Activated CD4-positive, alpha-beta memory T cell treated with anti-CD3 and anti-CD28 coated beads, Interleukin-2, amount 10 ng/mL, durations not matched to agents 7 days and 5 days (primary cell): ENCODE results near the gene PLEKHA8. TPM values are rescaled to one million over a fixed set of nuclear protein-coding genes. Genes with fewer than 3 reads are reported as not detected.

Experiments used
- CTCF ChIA-PET: fragments of 350-600 bp; sonication (Branson Sonifier 250); formaldehyde crosslinking; loops from one replicate; lab custom pipeline; 2021; ENCODE audit warnings: antibody characterized with exemption, inconsistent platforms; lab: Charles Lee
- POLR2A ChIA-PET: fragments of 350-600 bp; sonication (Branson Sonifier 250); formaldehyde crosslinking; loops from one replicate; lab custom pipeline; 2021; ENCODE audit warnings: antibody characterized with exemption; lab: Charles Lee
- DNase-seq: peaks from one replicate; pipeline ENCODE4 v3.0.0-alpha.2; 2020
- H3K27ac Mint-ChIP-seq: one replicate; pipeline ENCODE4 v1.8.0; 2021; ENCODE audit warnings: mild to moderate bottlenecking, mixed read lengths
- H3K27me3 Mint-ChIP-seq: one replicate; pipeline ENCODE4 v1.8.0; 2021; ENCODE audit warnings: mixed read lengths
- H3K36me3 Mint-ChIP-seq: one replicate; pipeline ENCODE4 v1.8.0; 2021; ENCODE audit warnings: low read depth, mixed read lengths
- H3K4me1 Mint-ChIP-seq: one replicate; pipeline ENCODE4 v1.8.0; 2021; ENCODE audit warnings: mixed read lengths
- H3K4me3 Mint-ChIP-seq: one replicate; pipeline ENCODE4 v1.8.0; 2021; ENCODE audit warnings: mild to moderate bottlenecking, mixed read lengths
- H3K9me3 Mint-ChIP-seq: one replicate; pipeline ENCODE4 v1.8.0; 2021; ENCODE audit warnings: mixed read lengths
- total RNA-seq, 2 experiments: library from RNA; stranded (reverse); gene quantifications; one replicate each; pipeline ENCODE4 v1.2.3, GENCODE V29; 2021

Gene PLEKHA8
- total RNA-seq, 2 experiments from 2014 or later = 10.3 to 10.7 TPM

DNA sequence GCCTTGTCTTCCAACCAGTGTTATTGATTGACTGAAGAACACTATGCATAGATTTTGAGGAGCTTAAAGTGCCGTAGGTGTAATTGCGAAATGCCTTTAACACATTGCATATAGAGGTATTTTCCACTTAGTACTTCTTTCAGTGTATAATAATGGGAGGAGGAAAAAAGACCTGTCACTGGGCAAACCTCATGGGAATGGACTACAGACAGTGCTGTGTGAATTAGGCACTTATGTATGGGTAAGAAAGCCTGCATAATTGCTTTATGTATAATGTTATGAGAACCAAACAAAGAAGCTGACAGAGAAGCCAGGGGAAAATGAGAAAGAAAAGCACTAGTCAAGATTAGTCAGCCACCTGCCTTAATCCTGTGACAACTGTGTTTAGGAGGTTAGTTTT, 26.2 kb upstream of the PLEKHA8 start:
- CTCF ChIA-PET = interaction anchor here (1.2 kb wide), 1 partner anchor 9 kb away, joined by 3 read pairs; no protein-coding TSS in a partner anchor
- Mint-ChIP-seq H3K27ac (no peak overlapping the region), H3K9me3 (no peaks in the 10 kb centered on the region), H3K4me3 (no peak overlapping the region), H3K4me1 (no peaks in the 10 kb centered on the region), H3K36me3 (no peaks in the 10 kb centered on the region), H3K27me3 (peaks cover 24% of the 10 kb centered on the region)
- DNase-seq = no peak
- POLR2A ChIA-PET = no interaction called here

DNA sequence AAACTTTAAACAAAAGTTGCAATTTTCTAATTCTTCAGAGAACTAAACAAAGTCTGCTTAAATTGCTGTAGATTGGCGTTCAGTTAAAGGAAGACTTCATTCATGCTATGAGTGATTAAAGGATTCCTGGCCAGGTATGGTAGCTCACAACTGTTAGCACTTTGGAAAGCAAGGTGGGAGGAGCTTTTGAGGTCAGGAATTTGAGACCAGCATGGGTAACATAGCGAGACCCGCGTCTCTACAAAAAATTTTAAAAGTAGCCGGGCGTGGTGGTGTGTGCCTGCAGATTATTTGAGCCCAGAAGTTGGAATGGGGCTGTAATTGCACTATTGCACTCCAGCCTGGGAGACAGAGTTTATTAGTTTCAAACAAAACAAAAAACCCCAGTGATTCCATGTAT, 25.1 kb upstream of the PLEKHA8 start:
- DNase-seq = no peak
- ChIA-PET POLR2A (no interaction called here), CTCF (no interaction called here)
- Mint-ChIP-seq H3K9me3 (no peaks in the 10 kb centered on the region), H3K36me3 (no peaks in the 10 kb centered on the region), H3K27ac (no peak overlapping the region), H3K27me3 (peaks cover 16% of the 10 kb centered on the region), H3K4me3 (no peak overlapping the region), H3K4me1 (no peaks in the 10 kb centered on the region)

DNA sequence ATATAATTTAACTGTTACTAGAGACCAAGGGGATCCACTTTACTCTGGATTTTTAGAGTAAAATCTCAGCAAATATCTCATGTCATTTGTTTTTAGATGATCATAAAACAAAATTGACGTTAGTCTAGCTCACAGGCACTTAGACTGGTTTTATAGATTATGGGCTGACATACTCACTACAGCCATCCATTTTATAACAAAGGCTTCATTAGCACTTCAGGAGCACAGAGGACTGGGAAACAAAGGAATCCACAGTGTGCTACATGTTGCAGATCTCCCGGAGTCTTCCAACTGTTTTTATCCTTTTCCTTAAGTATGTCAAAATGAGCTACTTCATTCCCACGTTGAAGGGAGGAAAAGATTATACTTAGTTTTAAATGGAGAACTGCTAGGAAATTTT, 22.7 kb upstream of the PLEKHA8 start:
- POLR2A ChIA-PET = no interaction called here
- CTCF ChIA-PET = no interaction called here
- no peak overlapping the region for H3K27ac Mint-ChIP-seq
- no peaks in the 10 kb centered on the region for H3K9me3 Mint-ChIP-seq
- no peak for DNase-seq
- H3K4me3 Mint-ChIP-seq = no peak overlapping the region
- H3K4me1 Mint-ChIP-seq = no peaks in the 10 kb centered on the region
- H3K36me3 Mint-ChIP-seq = no peaks in the 10 kb centered on the region
- peaks cover 5% of the 10 kb centered on the region for H3K27me3 Mint-ChIP-seq

DNA sequence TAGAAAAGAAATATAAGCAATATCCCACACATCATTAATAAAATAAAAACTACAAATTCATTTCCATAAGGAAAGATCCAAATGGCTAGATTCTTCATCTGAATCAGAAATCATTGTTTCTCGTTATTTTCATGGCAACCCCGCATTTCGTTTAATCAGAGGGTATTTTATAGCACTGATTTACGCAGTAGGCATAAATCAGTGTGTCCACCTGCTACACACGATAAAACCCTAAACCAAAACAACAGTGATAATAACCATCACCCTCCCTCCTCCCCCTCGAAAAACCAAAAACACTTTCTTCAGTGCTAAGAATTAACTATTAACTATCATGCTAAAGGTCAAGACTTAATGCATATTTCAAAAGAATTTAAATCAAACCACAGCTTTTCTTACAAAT, 18.2 kb upstream of the PLEKHA8 start:
- POLR2A ChIA-PET = no interaction called here
- CTCF ChIA-PET = no interaction called here
- no peaks in the 10 kb centered on the region for H3K27me3 Mint-ChIP-seq

DNA sequence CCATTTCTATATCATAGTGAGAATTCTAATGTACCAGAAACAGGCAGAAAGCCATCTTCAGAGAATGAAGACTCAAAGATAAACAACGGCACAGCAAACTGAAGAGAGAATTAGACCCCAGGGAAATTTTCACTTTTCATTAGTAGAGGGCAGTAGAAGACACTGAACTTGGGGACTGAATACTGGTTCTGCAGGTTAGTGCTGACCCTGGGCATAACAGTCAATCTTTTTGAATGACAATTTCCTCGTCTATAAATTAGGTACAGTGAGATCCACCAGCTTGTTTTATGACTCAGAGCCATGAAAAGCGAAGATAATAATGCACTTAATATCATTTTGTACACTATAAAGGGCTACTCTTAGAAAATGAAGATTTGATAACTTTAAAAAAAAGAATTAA, 15.5 kb upstream of the PLEKHA8 start:
- no peaks in the 10 kb centered on the region for H3K27me3 Mint-ChIP-seq
- H3K36me3 Mint-ChIP-seq = peaks cover 13% of the 10 kb centered on the region
- CTCF ChIA-PET = no interaction called here

More for the DNA sequence above, 18.2 kb upstream of the PLEKHA8 start:
- no peak overlapping the region for H3K4me3 Mint-ChIP-seq
- DNase-seq = no peak
- no peaks in the 10 kb centered on the region for H3K4me1 Mint-ChIP-seq
- H3K9me3 Mint-ChIP-seq = no peaks in the 10 kb centered on the region
- H3K27ac Mint-ChIP-seq = no peak overlapping the region
- H3K36me3 Mint-ChIP-seq = peaks cover 9% of the 10 kb centered on the region

DNA sequence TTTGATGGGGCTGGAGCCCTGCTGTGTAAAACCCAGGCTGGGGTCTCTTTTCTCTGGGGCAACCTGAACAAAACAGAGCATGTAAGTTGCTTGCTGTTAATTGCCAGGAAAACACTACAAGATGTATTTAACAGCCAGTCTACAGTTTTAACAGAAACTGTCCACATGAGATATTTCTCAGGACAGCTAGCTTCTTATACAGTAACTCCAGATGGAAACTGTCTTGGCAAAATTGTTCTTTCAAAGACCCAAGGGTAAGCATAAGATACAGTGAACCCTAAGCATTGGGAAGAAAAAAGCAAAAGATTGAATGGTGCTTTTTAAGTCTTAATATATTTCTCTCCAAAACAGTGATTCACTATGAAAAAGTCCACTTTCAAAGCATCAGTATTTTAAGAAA, 9.8 kb upstream of the PLEKHA8 start:
- Mint-ChIP-seq H3K4me1 (peaks cover 7% of the 10 kb centered on the region), H3K36me3 (peaks cover 17% of the 10 kb centered on the region), H3K27ac (no peak overlapping the region), H3K4me3 (no peak overlapping the region), H3K27me3 (no peaks in the 10 kb centered on the region), H3K9me3 (no peaks in the 10 kb centered on the region)
- POLR2A ChIA-PET = no interaction called here
- CTCF ChIA-PET = no interaction called here
- no peak for DNase-seq

More for the DNA sequence above, 15.5 kb upstream of the PLEKHA8 start:
- POLR2A ChIA-PET = no interaction called here
- Mint-ChIP-seq H3K4me1 (no peaks in the 10 kb centered on the region), H3K9me3 (no peaks in the 10 kb centered on the region), H3K27ac (no peak overlapping the region), H3K4me3 (no peak overlapping the region)
- DNase-seq = no peak

DNA sequence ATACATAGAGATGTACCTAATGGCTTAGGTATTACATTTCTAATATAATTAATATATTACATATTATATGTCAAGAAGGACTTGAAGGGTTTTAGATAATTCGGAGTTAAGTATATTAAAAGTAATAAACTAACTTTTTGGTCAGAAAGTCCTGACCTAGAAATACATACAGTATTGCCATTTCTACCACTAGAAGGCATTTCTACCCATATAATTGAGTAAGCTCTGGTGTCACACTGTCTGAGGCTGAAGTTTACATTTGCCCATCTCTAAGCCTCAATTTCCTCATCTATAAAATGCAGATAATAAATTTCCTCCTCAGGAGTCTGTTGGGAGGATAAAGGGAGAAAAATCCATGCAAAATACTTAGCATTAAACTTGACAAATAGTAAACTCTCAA, 8.8 kb upstream of the PLEKHA8 start:
- Mint-ChIP-seq H3K9me3 (no peaks in the 10 kb centered on the region), H3K36me3 (peaks cover 16% of the 10 kb centered on the region), H3K4me1 (peaks cover 13% of the 10 kb centered on the region), H3K27ac (no peak overlapping the region), H3K4me3 (no peak overlapping the region), H3K27me3 (no peaks in the 10 kb centered on the region)
- CTCF ChIA-PET = no interaction called here
- POLR2A ChIA-PET = no interaction called here
- DNase-seq = no peak

DNA sequence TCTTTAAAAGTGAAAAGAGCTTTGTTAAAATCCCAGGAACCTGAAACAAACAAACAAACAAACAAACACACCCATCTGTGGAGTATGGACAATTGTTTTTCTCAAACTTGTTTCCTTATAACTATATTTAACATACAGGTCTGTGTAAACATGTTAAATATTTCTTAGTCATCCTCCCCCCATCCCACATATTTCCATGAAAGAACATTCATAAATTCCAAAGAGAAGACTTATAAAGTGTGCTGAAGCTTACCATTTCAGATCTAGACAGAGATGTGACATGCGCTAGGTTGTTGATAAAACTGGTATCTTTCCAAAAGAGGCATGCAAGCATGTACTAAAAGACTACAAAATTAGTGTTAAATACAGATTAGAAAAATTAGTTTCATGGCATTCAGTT, 8.3 kb upstream of the PLEKHA8 start:
- Mint-ChIP-seq H3K36me3 (peaks cover 13% of the 10 kb centered on the region), H3K9me3 (no peaks in the 10 kb centered on the region), H3K27me3 (no peaks in the 10 kb centered on the region), H3K27ac (no peak overlapping the region), H3K4me1 (peaks cover 18% of the 10 kb centered on the region), H3K4me3 (no peak overlapping the region)
- no peak for DNase-seq
- POLR2A ChIA-PET = no interaction called here
- CTCF ChIA-PET = no interaction called here

DNA sequence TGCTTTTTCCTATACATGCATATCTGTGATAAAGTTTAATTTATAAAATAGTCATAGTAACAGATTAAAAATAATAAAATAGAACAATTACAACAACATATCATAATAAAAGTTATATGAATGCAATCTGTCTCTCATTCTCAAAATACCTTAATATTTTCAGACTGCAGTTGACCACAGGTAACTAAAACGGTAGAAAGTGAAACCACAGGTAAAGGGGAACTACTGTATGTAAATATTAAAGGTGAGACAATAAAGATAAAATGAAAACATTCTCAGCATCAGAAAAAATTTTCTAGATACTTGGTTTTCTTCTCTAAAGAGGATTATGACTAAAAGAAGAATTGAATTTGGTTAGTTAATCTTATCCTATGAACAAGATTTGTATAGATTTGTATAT, 7.7 kb upstream of the PLEKHA8 start:
- H3K4me1 Mint-ChIP-seq = peaks cover 24% of the 10 kb centered on the region
- CTCF ChIA-PET = no interaction called here
- no peak overlapping the region for H3K4me3 Mint-ChIP-seq
- H3K27me3 Mint-ChIP-seq = no peaks in the 10 kb centered on the region
- POLR2A ChIA-PET = no interaction called here
- DNase-seq = no peak
- peaks cover 13% of the 10 kb centered on the region for H3K36me3 Mint-ChIP-seq
- no peaks in the 10 kb centered on the region for H3K9me3 Mint-ChIP-seq
- H3K27ac Mint-ChIP-seq = no peak overlapping the region

DNA sequence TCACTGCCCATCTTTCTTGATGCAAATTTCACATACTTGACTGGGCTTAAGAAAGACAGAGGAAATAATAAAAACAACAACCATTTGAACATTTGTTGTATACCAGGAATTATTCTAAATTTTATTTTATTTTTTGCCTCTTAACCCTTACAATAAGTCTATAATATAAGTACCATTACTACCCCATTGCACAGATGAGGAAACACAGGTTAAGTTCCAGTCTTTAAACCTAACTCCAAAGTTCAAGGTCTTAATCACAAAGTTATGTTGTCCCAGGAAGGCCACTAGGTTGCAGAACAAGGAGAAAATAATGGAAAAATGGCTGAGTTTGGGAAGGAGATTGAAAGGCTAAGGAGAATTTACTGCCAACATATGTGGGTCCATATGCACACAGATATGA, 5.2 kb upstream of the PLEKHA8 start:
- DNase-seq = no peak
- Mint-ChIP-seq H3K9me3 (no peaks in the 10 kb centered on the region), H3K4me3 (no peak overlapping the region), H3K27ac (no peak overlapping the region), H3K27me3 (no peaks in the 10 kb centered on the region), H3K4me1 (peaks cover 36% of the 10 kb centered on the region), H3K36me3 (peaks cover 9% of the 10 kb centered on the region)
- POLR2A ChIA-PET = interaction anchor here (0.6 kb wide), 1 partner anchor 19 kb away, joined by 4 read pairs; no protein-coding TSS in a partner anchor
- CTCF ChIA-PET = no interaction called here

DNA sequence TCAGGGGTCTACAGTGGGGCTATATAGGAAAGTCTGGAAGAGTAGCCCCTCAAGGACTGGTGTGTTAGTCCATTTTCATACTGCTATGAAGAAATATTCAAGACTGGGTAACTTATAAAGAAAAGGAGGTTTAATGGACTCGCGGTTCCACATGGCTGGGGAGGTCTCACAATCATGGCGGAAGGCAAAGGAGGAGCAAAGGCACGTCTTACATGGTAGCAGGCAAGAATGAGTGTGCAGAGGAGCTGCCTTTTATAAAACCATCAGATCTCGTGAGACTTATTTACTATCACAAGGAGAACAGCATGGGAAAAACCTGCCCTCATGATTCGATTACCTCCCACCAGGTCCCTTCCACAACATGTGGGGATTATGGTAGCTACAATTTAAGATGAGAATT, 4.7 kb upstream of the PLEKHA8 start:
- Mint-ChIP-seq H3K27me3 (no peaks in the 10 kb centered on the region), H3K4me1 (peaks cover 36% of the 10 kb centered on the region), H3K9me3 (no peaks in the 10 kb centered on the region), H3K36me3 (peaks cover 5% of the 10 kb centered on the region), H3K4me3 (no peak overlapping the region), H3K27ac (no peak overlapping the region)
- ChIA-PET POLR2A (no interaction called here), CTCF (interaction anchor here (1.1 to 1.2 kb wide), 2 partner anchors 24 to 38 kb away, joined by 3 to 4 read pairs; no protein-coding TSS in a partner anchor)
- no peak for DNase-seq

DNA sequence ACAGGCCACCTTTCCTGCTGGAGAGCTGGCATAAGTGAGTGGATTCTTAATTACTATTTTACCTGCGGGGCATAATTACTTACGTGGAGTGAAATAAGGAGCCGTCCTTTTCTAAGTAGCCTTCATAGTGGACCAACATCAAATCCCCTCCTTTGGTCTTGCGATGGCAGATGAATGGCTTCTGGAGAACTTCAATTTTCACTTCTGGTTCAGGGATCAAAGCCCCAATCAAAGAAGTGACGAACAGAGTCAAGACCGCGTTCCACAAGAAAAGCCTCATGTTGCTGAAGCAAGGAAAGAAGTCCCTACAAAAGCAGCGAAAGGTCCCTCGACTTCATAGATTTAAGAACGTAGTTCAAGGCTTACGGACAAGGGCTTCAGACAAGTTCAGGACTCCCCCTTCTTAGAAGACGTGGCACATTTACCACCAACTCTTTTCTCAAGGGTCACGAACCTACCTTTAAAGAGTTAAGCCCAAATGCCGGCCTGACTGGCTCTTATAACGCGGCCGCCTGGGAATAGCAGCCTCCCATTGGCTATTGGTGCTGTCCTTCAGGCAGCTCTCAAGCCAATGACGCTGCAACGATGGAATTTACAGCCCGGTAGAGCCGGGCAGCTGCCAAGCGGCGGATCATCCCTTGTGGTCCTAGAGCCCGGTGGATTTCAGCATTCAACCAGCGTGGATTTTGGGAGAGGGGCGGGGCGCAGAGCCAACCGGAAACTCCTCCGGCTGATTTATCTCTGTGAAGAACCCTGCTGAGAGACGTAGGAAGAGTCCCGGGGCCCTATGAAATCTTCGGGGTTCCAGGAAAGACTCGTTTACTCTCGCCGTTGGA, 1.8 kb upstream of the PLEKHA8 start, which contains the start of gene FKBP14:
Gene FKBP14, minus strand, starts transcription at position 474 of the 836 bp plus-strand sequence. Its CDS starts 194 bp downstream, at position 280.
- H3K4me3 Mint-ChIP-seq = peak within 1 kb of the TSS; percentile 82
- H3K27ac Mint-ChIP-seq = peak within 1 kb of the TSS; percentile 87
- no peaks in the 10 kb centered on the region for H3K27me3 Mint-ChIP-seq
- ChIA-PET POLR2A (interaction anchor here (1.4 to 1.9 kb wide), 4 partner anchors 13 to 296 kb away, joined by 3 to 7 read pairs (median 4); no protein-coding TSS in a partner anchor), CTCF (interaction anchor here (1.6 kb wide), 1 partner anchor 36 kb away, joined by 8 read pairs; no protein-coding TSS in a partner anchor)
- peaks cover 4% of the 10 kb centered on the region for H3K36me3 Mint-ChIP-seq
- DNase-seq = peak; percentile 94
- peaks cover 36% of the 10 kb centered on the region for H3K4me1 Mint-ChIP-seq
- H3K9me3 Mint-ChIP-seq = no peaks in the 10 kb centered on the region

DNA sequence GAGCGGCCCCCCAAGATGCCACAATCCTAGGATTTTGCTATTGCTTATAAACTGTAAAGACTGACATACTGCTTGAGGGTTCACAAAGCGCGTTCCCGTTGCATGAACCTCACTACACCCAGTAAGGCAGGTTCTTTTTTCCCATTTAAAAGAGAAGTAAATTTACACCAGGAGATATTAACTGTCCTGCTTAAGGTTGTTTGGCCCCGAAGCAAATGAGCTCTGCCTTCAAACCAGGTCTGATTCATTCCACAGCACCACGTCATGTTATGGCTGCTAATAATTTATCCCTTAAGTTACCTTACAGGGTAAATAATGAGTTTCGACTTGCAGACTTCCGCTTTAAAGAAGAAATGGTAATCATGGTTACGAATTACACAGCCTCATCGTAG, 1.2 kb upstream of the PLEKHA8 start:
- no peaks in the 10 kb centered on the region for H3K9me3 Mint-ChIP-seq
- POLR2A ChIA-PET = interaction anchor here (1.3 to 1.9 kb wide), 5 partner anchors 12 to 295 kb away, joined by 3 to 7 read pairs (median 4); no protein-coding TSS in a partner anchor
- H3K27ac Mint-ChIP-seq = peak overlapping the region; percentile 87
- H3K27me3 Mint-ChIP-seq = no peaks in the 10 kb centered on the region
- H3K36me3 Mint-ChIP-seq = peaks cover 2% of the 10 kb centered on the region
- peak overlapping the region; percentile 82 for H3K4me3 Mint-ChIP-seq
- DNase-seq = no peak
- peaks cover 36% of the 10 kb centered on the region for H3K4me1 Mint-ChIP-seq
- CTCF ChIA-PET = interaction anchor here (1.6 kb wide), 1 partner anchor 35 kb away, joined by 8 read pairs; no protein-coding TSS in a partner anchor
